ENCODE results near the gene MRPL28. TPM values are rescaled to one million over a fixed set of nuclear protein-coding genes. Genes with fewer than 3 reads are reported as not detected.

Gene MRPL28
- total RNA-seq, 4 donors from 2014 or later: 47.7 to 93.5 (median 55.8) TPM

GRCh38 chr16:376817-377418 lies 6.6 kb upstream of the MRPL28 start:
- no peak for TF ChIP-seq POLR2AphosphoS5 (IDR thresholded peaks at IDR 0.05)
- H3K9me3 ChIP-seq: no peaks in the 10 kb centered on the region
- H3K27ac ChIP-seq: no peak overlapping the region
- H3K27me3 ChIP-seq: no peaks in the 10 kb centered on the region
- WGBS, 2 donors (ENCODE audit: low coverage in 1 of 2): 78% methylated on average over 8 of the region's 26 CpGs; no CpG with 5 or more reads in 1 of the 2 donors
- H3K4me3 ChIP-seq: no peak overlapping the region
- peaks cover 0 to 27% (median 18%) of the 10 kb centered on the region in 3 donors for H3K4me1 ChIP-seq
- peaks cover 0 to 59% of the 10 kb centered on the region in 2 donors for H3K36me3 ChIP-seq
- ATAC-seq: no peak

- TF ChIP-seq POLR2A (IDR thresholded peaks at IDR 0.05) (no peak), EP300 (IDR thresholded peaks at IDR 0.05) (no peak), POLR2AphosphoS5 (IDR thresholded peaks at IDR 0.05) (no peak), CTCF (IDR thresholded peaks at IDR 0.05) (no peak)
- WGBS, 2 donors (ENCODE audit: low coverage in 1 of 2): no CpG with 5 or more reads among the region's 44 CpGs
- Histone ChIP-seq H3K9me3 (no peaks in the 10 kb centered on the region), H3K27me3 (no peaks in the 10 kb centered on the region), H3K27ac (no peak overlapping the region), H3K36me3 (peaks cover 0 to 65% of the 10 kb centered on the region in 2 donors), H3K4me3 (no peak overlapping the region), H3K4me1 (peaks cover 0 to 29% (median 19%) of the 10 kb centered on the region in 3 donors)
- no peak for ATAC-seq
Measured at GRCh38 chr16:375927-376816, 5.8 kb upstream of the MRPL28 start.

GRCh38 chr16:375212-375611 lies 4.9 kb upstream of the MRPL28 start:
- Histone ChIP-seq H3K36me3 (peaks cover 0 to 65% of the 10 kb centered on the region in 2 donors), H3K9me3 (no peaks in the 10 kb centered on the region), H3K4me1 (peaks cover 0 to 27% (median 16%) of the 10 kb centered on the region in 3 donors), H3K27ac (no peak overlapping the region), H3K4me3 (no peak overlapping the region), H3K27me3 (no peaks in the 10 kb centered on the region)
- no peak for TF ChIP-seq POLR2A (IDR thresholded peaks at IDR 0.05)
- TF ChIP-seq POLR2AphosphoS5 (IDR thresholded peaks at IDR 0.05): no peak
- no peak for TF ChIP-seq EP300 (IDR thresholded peaks at IDR 0.05)
- TF ChIP-seq CTCF (IDR thresholded peaks at IDR 0.05): no peak
- WGBS, 2 donors (ENCODE audit: low coverage in 1 of 2): 86 to 91% methylated on average over 12 to 13 of the region's 23 CpGs
- ATAC-seq: no peak

GRCh38 chr16:374616-374926 lies 4.2 kb upstream of the MRPL28 start:
- 70% methylated on average over 2 of the region's 9 CpGs; no CpG with 5 or more reads in 1 of the 2 donors for WGBS, 2 donors (ENCODE audit: low coverage in 1 of 2)
- Histone ChIP-seq H3K27me3 (no peaks in the 10 kb centered on the region), H3K36me3 (peaks cover 0 to 65% of the 10 kb centered on the region in 2 donors), H3K4me3 (no peak overlapping the region), H3K27ac (no peak overlapping the region), H3K4me1 (peaks cover 0 to 27% (median 15%) of the 10 kb centered on the region in 3 donors), H3K9me3 (no peaks in the 10 kb centered on the region)
- ATAC-seq: no peak
- no peak for TF ChIP-seq POLR2AphosphoS5 (IDR thresholded peaks at IDR 0.05)
- no peak for TF ChIP-seq CTCF (IDR thresholded peaks at IDR 0.05)
- no peak for TF ChIP-seq POLR2A (IDR thresholded peaks at IDR 0.05)
- TF ChIP-seq EP300 (IDR thresholded peaks at IDR 0.05): no peak

GRCh38 chr16:373848-374615 lies 3.7 kb upstream of the MRPL28 start:
- Histone ChIP-seq H3K27me3 (no peaks in the 10 kb centered on the region), H3K36me3 (peaks cover 0 to 69% of the 10 kb centered on the region in 2 donors), H3K9me3 (no peaks in the 10 kb centered on the region), H3K27ac (no peak overlapping the region), H3K4me1 (peaks cover 0 to 27% (median 17%) of the 10 kb centered on the region in 3 donors), H3K4me3 (no peak overlapping the region)
- WGBS, 2 donors (ENCODE audit: low coverage in 1 of 2): 84 to 85% methylated on average over 6 to 8 of the region's 44 CpGs
- ATAC-seq: no peak
- no peak for TF ChIP-seq POLR2AphosphoS5 (IDR thresholded peaks at IDR 0.05)
- no peak for TF ChIP-seq POLR2A (IDR thresholded peaks at IDR 0.05)
- no peak for TF ChIP-seq CTCF (IDR thresholded peaks at IDR 0.05)
- TF ChIP-seq EP300 (IDR thresholded peaks at IDR 0.05): no peak

Measured in gastroesophageal sphincter (tissue), 4 donors.